HG03469 (cell line): ENCODE results near the gene C11orf98.

Experiments used
- ATAC-seq: cut with Tn5 transposase; IDR thresholded peaks from one replicate; pipeline ENCODE4 v1.9.1; 2021; ENCODE audit warnings: mild to moderate bottlenecking, moderate library complexity, moderate number of reproducible peaks; ENCODE audit not compliant: unreplicated experiment

Gene C11orf98

DNA sequence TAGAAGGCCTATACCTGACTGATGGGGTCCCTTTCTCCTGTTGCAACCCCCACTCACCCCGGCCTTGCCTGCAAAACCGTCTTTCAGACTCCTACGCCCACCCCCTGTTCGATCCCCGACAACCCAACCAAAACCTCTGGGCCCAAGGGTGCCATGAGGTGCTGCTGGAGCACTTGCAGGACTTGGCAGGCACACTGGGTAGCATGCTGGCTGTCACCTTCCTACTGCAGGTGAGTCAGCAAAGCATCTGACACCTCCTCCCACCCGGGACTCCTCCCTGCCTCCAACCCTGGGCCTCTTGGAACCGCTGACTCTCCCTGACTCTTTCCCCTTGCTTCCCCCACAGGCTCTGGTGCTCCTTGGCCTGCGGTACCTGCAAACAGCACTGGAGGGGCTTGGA, 50.7 kb downstream of the C11orf98 start:
- ATAC-seq: no peak

DNA sequence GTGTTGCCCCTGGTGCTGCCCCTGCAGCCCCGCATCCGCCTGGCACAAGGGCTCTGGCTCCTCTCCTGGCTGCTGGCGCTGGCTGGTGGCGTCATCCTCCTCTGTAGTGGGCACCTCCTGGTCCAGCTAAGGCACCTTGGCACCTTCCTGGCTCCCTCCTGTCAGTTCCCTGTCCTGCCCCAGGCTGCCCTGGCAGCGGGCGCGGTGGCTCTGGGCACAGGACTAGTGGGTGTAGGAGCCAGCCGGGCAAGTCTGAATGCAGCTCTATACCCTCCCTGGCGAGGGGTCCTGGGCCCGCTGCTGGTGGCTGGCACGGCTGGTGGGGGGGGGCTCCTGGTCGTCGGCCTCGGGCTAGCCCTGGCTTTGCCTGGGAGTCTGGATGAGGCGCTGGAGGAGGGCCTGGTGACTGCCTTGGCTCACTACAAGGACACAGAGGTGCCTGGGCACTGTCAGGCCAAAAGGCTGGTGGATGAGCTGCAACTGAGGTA, 51.7 kb downstream of the C11orf98 start:
- peak; percentile 2 for ATAC-seq
